ENCODE data around the gene AGMAT.
"Not testable (repeated sequence)": the region's sequence is repeated elsewhere in the genome, so short reads cannot be mapped to it uniquely, and the experiment has no call there.

AGMAT gene

DNA sequence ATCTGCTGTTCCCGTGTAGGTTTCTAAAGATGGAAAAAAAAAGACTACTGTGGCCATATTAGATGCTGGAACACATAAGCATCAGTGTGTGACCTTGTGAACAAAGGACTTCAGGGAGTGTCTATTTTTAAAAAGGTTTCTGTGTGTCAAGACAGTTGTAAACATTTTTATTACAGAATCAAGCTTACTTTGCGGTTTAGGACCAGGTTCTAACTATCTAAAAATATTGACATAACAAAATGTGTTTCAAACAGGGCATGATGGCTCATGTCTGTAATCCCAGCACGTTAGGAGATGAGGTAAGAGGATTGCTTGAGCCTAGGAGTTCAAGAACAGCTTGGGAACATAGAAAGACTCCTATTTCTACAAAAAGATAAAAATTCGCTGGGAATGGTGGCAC is 25.3 kb upstream of the AGMAT start:
- DNase-seq (ENCODE audit: low read depth) = no peak

DNA sequence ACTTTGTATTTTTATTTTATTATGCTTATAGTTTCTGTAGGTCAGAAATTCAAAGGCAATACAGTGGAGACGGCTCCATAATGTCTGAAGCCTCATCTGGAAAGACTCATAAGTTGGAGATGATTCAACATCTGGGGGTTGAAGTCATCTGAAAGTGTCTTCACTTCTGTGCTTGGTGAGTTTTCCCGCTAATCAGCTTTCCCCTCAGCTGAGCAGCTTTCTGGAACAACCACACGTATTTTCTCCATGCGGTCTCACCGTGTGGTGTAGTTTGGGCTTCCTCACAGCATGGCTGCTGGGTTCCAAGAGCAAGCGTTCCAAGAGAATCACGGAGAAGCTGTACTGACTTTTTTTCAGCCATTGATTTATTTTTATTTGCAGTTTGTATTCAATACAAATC is 24.8 kb upstream of the AGMAT start:
- DNase-seq (ENCODE audit: low read depth) = no peak

- DNase-seq (ENCODE audit: low read depth) = no peak
Measured at GRCh38 chr1:15605398-15606383, 20.8 kb upstream of the AGMAT start.

GRCh38 chr1:15604400-15604799 is 19.5 kb upstream of the AGMAT start:
- DNase-seq (ENCODE audit: low read depth) = not testable (repeated sequence)

DNA sequence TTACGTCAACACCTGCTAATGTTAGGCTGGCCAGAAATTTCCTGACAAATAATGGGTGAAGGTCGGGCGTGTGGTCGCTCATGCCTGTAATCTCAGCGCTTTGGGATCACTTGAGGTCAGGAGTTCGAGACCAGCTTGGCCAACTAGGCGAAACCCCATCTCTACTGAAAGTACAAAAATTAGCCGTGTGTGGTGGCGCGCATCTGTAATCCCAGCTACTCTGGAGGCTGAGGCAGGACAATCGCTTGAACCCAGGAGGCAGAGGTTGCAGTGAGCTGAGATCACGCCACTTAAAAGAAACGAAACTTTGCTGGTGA is 19.1 kb upstream of the AGMAT start:
- DNase-seq (ENCODE audit: low read depth) = not testable (repeated sequence)

GRCh38 chr1:15603050-15603965 is 18.5 kb upstream of the AGMAT start:
- peak; percentile 87 for DNase-seq (ENCODE audit: low read depth)

DNA sequence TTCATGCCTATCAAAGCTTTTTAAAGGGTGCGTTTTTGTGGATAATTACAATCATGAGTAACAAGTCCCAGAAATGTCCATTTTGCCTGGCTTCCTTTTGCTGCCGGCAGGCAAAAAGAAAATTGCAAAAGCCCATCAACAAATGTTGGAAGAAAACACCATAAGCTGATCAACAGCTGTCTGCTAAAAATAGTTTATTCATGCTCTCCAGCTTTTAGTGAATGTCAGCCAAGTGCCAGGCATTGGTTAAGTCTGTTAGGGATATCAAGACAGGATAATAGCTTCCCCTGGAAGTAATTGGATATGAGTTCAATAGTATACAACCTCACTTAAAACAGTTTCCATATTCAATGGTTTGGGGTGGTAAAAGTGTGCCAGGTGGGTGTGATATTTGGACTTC is 13.6 kb upstream of the AGMAT start:
- no peak for DNase-seq (ENCODE audit: low read depth)

GRCh38 chr1:15595809-15596617 is 11.2 kb upstream of the AGMAT start:
- DNase-seq (ENCODE audit: low read depth) = no peak

DNA sequence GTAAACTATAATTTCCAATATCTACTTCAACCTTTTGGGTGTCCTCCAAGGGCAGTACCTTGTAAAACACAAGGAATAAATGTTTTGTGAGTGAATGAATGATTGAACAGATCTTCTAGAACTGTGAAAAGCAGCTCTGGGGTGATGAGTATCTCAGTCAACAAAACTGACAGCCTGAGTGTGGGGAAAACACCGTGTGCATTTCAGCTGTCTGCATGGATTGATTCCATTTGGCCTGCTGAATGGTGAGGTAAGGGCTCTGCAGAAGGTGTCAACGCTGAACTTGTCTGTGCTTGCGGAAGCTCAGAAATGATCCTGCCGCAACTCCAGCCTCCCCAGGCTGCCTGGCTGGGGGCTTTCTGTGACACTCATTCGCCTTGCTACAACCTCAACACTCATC is 7.4 kb upstream of the AGMAT start:
- no peak for DNase-seq (ENCODE audit: low read depth)

- DNase-seq (ENCODE audit: low read depth) = no peak
Measured at GRCh38 chr1:15583016-15583706, 1.7 kb downstream of the AGMAT start.

GRCh38 chr1:15579683-15580047 is 5.2 kb downstream of the AGMAT start:
- no peak for DNase-seq (ENCODE audit: low read depth)

GRCh38 chr1:15578921-15579682 is 5.7 kb downstream of the AGMAT start:
- no peak for DNase-seq (ENCODE audit: low read depth)

DNA sequence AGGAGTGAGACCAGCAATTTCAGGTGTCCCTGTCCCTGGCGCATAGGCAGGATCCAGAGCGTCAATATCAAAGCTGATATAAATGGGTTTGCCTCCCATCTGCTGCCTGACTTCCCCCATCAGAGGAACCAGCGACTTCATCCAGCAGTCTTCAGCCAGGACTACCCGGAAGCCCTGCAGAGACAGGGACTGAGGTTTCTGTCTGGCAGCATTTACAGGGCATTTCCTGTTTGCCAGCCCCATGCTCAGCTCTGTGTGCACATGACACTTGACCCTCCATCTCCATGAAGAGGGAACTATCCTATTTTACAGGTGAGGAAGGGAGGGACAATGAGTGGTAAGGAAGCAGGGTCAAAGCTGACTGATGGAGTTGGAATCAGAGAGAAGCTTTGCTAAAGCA is 7.2 kb downstream of the AGMAT start:
- DNase-seq (ENCODE audit: low read depth) = no peak

- DNase-seq (ENCODE audit: low read depth) = no peak
Measured at GRCh38 chr1:15575549-15576150, 9.2 kb downstream of the AGMAT start.

- DNase-seq (ENCODE audit: low read depth) = no peak
Measured at GRCh38 chr1:15574741-15575140, 10.1 kb downstream of the AGMAT start.

- DNase-seq (ENCODE audit: low read depth) = no peak
Measured at GRCh38 chr1:15573477-15573876, 11.4 kb downstream of the AGMAT start.

- DNase-seq (ENCODE audit: low read depth) = no peak
Measured at GRCh38 chr1:15571266-15571665, 13.6 kb downstream of the AGMAT start.

DNA sequence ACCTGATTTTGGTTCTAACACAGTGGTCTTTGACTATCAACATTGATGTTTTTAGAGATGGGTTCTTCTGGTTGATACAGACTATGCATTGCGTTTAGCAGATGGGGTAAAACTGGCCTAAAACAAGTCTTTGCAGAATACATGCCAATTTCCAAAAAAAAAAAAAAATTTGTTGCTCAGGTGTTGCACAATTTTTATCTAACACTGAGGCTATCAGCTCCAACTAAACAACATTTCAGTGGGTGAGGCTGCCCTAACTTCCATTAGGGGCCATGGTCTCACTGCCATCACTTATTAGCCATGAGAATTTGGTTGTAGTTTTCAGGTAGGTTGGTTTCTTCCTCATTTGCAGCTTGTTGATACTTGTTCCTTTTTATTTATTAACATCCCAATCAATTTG is 14.0 kb downstream of the AGMAT start:
- no peak for DNase-seq (ENCODE audit: low read depth)

DNA sequence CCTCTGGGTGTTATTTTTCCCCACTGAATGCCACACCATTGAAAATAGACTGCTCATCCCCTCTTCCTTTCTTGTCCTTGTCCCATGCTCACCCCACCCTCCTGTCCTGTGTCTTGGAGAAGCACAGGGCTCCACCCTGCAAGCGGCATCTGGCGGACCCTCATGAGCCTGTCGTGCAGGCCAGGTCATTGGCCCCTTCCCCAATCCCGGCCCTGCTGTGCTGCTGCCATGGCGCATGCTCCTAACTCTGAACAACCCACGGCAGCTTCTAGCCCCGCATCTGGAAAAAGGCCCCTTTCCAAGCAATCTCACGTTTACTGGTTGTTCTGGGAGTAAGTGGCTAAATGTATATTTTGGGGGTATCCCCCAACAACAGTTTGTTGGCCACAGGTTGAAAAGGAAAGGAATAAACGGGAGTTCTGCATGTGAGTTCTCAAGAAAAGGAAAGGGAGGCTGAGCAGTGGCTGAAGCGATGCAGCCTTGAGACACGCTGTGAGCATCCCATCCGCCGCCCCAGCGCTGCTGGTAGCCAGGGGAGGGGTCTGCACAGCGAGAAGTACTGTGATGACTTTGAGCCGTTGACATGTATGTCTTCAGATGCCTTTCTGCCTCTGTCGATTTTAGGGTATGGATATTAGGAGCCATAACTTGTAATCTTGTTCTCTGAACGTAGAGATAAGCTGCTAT is 16.3 kb downstream of the AGMAT start:
- no peak for DNase-seq (ENCODE audit: low read depth)

All from HS-5 (cell line).